ENCODE measurements around the gene UBE3A. TPM values are rescaled to one million over a fixed set of nuclear protein-coding genes. Genes with fewer than 3 reads are reported as not detected.

UBE3A gene
- total and polyA plus RNA-seq, 10 of the 15 experiments (the other 5 are each of a cell fraction or from before 2014, with no cell fraction given) = 29.4 to 82.9 (median 58.7) TPM

- no peak for ATAC-seq
- H3K4me2 ChIP-seq (ENCODE audit: control insufficient read depth, insufficient read depth) = no peak overlapping the region
- H3K9ac ChIP-seq (ENCODE audit: control insufficient read depth, insufficient read depth, low read length) = no peak overlapping the region
- intact Hi-C loops (cut with micrococcal nuclease; ENCODE audit: unreplicated experiment) (no loop called here), in situ Hi-C loops (cut with MboI) (no loop called here)
- no peaks in the 10 kb centered on the region for H3K4me1 ChIP-seq (ENCODE audit: control insufficient read depth, insufficient read depth, low read length)
- peaks cover 27% of the 10 kb centered on the region for H3K79me2 ChIP-seq (ENCODE audit: control insufficient read depth, insufficient read depth, low read length)
- TF ChIP-seq RAD21 (IDR thresholded peaks at IDR 0.05; ENCODE audit: insufficient read depth, low read depth, low read length) (no peak), HSF1 (IDR thresholded peaks at IDR 0.05; ENCODE audit: low read depth, low read length) (no peak)
- no peak overlapping the region for H3K4me3 ChIP-seq
- BruUV-seq (replicated peaks) = no TSS peak
- SMC1A ChIA-PET (ENCODE audit: uncharacterized antibody, unreplicated experiment) = interaction anchor here (1.5 kb wide), 1 partner anchor 11 kb away, joined by 5 read pairs; no protein-coding TSS in a partner anchor
- H4K20me1 ChIP-seq (ENCODE audit: control insufficient read depth, insufficient read depth) = 0 out of 2 replicates have a peak, but pooled peaks cover 2% of the 10 kb centered on the region
- POLR2A ChIA-PET = no interaction called here
- RAD21 ChIA-PET (ENCODE audit: unreplicated experiment) = no interaction called here
- no peak for DNase-seq (ENCODE audit: low read depth, low spot score)
- no peak overlapping the region for H2AFZ ChIP-seq (ENCODE audit: control insufficient read depth, low read depth, low read length)
- H3K9me3 ChIP-seq (replicated peaks; ENCODE audit: control insufficient read depth, insufficient read depth, low read length) = no peaks in the 10 kb centered on the region; the same call in 2 of the 3 replicates
- no peak for FAIRE-seq
- H3K27ac ChIP-seq (ENCODE audit: control insufficient read depth, insufficient read depth) = no peak overlapping the region
- CTCF ChIA-PET = interaction anchor here (1.2 kb wide), 1 partner anchor 1812 kb away, joined by 3 read pairs; no protein-coding TSS in a partner anchor
- no peaks in the 10 kb centered on the region for H3K27me3 ChIP-seq (replicated peaks in 1 of 2; ENCODE audit: control insufficient read depth in 2 of 2, insufficient read depth in 2 of 2, low read length in 1 of 2)
- H3K36me3 ChIP-seq (ENCODE audit: control insufficient read depth in 2 of 2, insufficient read depth in 2 of 2, low read length in 1 of 2) = no peaks in the 10 kb centered on the region
These were observed 2.3 kb upstream of the UBE3A start for GRCh38 chr15:25441111-25441510.

GRCh38 chr15:25439369-25439836 lies 579 bp upstream of the UBE3A start:
- Histone ChIP-seq H3K9ac (ENCODE audit: control insufficient read depth, insufficient read depth, low read length) (peak overlapping the region; percentile 98), H3K4me1 (ENCODE audit: control insufficient read depth, insufficient read depth, low read length) (no peaks in the 10 kb centered on the region), H3K9me3 (replicated peaks; ENCODE audit: control insufficient read depth, insufficient read depth, low read length) (no peaks in the 10 kb centered on the region; the same call in 2 of the 3 replicates), H3K27me3 (replicated peaks in 1 of 2; ENCODE audit: control insufficient read depth in 2 of 2, insufficient read depth in 2 of 2, low read length in 1 of 2) (no peaks in the 10 kb centered on the region), H3K79me2 (ENCODE audit: control insufficient read depth, insufficient read depth, low read length) (peaks cover 44% of the 10 kb centered on the region), H2AFZ (ENCODE audit: control insufficient read depth, low read depth, low read length) (peak overlapping the region; percentile 80), H3K27ac (ENCODE audit: control insufficient read depth, insufficient read depth) (peak overlapping the region; percentile 96), H3K4me3 (peak overlapping the region; percentile 86), H3K36me3 (ENCODE audit: control insufficient read depth in 2 of 2, insufficient read depth in 2 of 2, low read length in 1 of 2) (0 out of 4 replicates have a peak, but pooled peaks cover 0 to 3% of the 10 kb centered on the region in 2 experiments), H4K20me1 (ENCODE audit: control insufficient read depth, insufficient read depth) (0 out of 2 replicates have a peak, but pooled peaks cover 2% of the 10 kb centered on the region), H3K4me2 (ENCODE audit: control insufficient read depth, insufficient read depth) (peak overlapping the region; percentile 64)
- POLR2A ChIA-PET = interaction anchor here (0.7 to 1.2 kb wide), 2 partner anchors 23 to 117 kb away, joined by 3 to 5 read pairs; no protein-coding TSS in a partner anchor
- DNase-seq (ENCODE audit: low read depth, low spot score) = no peak
- BruUV-seq (replicated peaks) = TSS peak; percentile 93
- in situ Hi-C loops (cut with MboI) (no loop called here), intact Hi-C loops (cut with micrococcal nuclease; ENCODE audit: unreplicated experiment) (loop anchor here (2.0 to 5.0 kb wide), 5 partner anchors 37 to 677 kb away; no protein-coding TSS in a partner anchor)
- peak; percentile 19 for ATAC-seq
- TF ChIP-seq SMAD5 (IDR thresholded peaks at IDR 0.05; ENCODE audit: low read depth) (peak; percentile 5; the same call in 1 of the 2 replicates), POLR2AphosphoS5 (IDR thresholded peaks at IDR 0.05; ENCODE audit: low read length) (peak; percentile 13; the same call in 1 of the 2 replicates), CREM (IDR thresholded peaks at IDR 0.05; ENCODE audit: low read depth) (no peak), NFIC (IDR thresholded peaks at IDR 0.05; ENCODE audit: low read depth, low read length) (0 out of 2 replicates have a peak, but pooled peaks have one; percentile 28), NBN (IDR thresholded peaks at IDR 0.05) (0 out of 2 replicates have a peak, but pooled peaks have one; percentile 52), NR2F1 (conservative IDR thresholded peaks at IDR 0.05) (0 out of 2 replicates have a peak, but pooled peaks have one; percentile 8), CBX3 (IDR thresholded peaks at IDR 0.05; ENCODE audit: borderline replicate concordance, low read depth) (no peak)
- TF ChIP-seq, protein P1, sequence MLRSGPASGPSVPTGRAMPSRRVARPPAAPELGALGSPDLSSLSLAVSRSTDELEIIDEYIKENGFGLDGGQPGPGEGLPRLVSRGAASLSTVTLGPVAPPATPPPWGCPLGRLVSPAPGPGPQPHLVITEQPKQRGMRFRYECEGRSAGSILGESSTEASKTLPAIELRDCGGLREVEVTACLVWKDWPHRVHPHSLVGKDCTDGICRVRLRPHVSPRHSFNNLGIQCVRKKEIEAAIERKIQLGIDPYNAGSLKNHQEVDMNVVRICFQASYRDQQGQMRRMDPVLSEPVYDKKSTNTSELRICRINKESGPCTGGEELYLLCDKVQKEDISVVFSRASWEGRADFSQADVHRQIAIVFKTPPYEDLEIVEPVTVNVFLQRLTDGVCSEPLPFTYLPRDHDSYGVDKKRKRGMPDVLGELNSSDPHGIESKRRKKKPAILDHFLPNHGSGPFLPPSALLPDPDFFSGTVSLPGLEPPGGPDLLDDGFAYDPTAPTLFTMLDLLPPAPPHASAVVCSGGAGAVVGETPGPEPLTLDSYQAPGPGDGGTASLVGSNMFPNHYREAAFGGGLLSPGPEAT (IDR thresholded peaks at IDR 0.05; ENCODE audit: low read depth) = peak; percentile 36; the same call in 1 of the 2 replicates
- WGBS (ENCODE audit: insufficient coverage, insufficient replicate concordance, low lambda C conversion rate, missing lambda C conversion rate) = 5% methylated on average over 14 of the region's 14 CpGs
- RAD21 ChIA-PET (ENCODE audit: unreplicated experiment) = interaction anchor here (0.7 to 1.8 kb wide), 4 partner anchors 16 to 109 kb away, joined by 3 to 7 read pairs (median 3); no protein-coding TSS in a partner anchor
- CTCF ChIA-PET = interaction anchor here (1.0 to 1.5 kb wide), 3 partner anchors 13 to 73 kb away, joined by 4 to 7 read pairs (median 4); no protein-coding TSS in a partner anchor
- FAIRE-seq = no peak
- SMC1A ChIA-PET (ENCODE audit: uncharacterized antibody, unreplicated experiment) = interaction anchor here (0.9 to 1.5 kb wide), 5 partner anchors 13 to 51 kb away, joined by 3 to 4 read pairs (median 3); no protein-coding TSS in a partner anchor

Data from GM12878 (cell line).